ENCODE data around the gene TTPAL.
A peak's percentile ranks its signal among the peaks of the same experiment; 100 is the strongest.

TTPAL gene

GRCh38 chr20:44501448-44501847, 25.8 kb downstream of the TTPAL start:
- no peak for DNase-seq

- DNase-seq = no peak
Observed at GRCh38 chr20:44502968-44503367, 27.3 kb downstream of the TTPAL start.

DNA sequence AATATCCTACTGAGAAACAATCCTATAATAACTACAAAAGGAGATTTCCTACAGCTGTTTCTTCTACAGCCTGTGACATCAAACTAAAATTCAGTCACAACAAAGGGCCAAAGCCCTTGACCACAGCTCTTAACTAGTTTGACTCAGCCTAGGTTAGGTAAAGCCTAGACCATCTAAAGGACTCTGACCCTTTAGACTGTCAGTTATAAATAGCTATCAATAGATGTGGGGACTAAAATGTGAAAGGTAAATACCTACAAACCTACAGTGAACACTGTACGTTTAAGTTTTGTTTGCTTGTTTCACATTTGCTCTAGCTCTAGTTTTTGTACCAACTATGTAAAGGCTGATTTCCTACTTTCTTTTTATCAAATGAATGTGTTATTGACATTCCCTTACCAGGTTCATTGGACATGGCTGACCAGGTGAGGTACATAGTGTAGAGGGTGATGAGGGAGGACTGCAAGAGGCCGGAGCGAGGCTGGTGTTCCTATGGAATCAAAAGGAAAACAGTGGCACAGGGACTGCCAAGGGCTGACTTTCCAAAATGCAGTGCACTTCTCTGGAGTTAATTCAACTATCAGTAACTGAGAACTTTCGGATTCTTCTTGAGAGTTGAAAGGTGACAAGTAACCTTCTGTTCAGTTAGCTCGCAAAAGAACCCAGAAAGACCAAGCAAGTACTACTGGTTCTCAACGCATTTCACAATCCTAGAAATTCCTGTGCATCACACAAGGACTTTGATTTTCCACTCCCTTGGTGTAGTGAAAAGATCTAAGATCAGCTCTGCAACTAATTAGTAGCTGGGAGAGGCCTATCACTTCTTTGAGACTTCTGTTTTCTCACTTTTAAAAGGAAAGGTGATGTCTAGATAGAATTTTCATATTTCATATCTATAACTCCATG, 29.0 kb downstream of the TTPAL start:
- DNase-seq = no peak

GRCh38 chr20:44509762-44510161, 34.1 kb downstream of the TTPAL start:
- no peak for DNase-seq

DNA sequence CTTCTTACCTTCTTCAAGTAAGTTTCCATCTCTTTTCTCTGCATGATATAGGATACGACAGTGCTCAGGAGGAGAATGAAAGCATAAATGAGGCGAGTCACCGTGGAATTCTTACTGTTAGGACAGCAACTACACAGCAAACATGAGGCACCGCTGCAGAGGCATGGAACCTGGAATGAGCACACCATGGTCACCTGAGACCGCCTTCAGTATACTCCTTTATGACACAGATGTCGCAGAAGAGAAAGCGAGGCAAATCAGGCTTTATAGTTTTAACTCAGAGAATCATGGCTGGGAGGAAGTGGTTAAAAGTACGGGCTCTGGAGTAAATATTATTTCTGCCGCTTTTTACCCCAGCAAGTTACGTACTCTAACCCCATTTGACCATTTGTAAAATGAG, 38.2 kb downstream of the TTPAL start:
- DNase-seq = no peak

GRCh38 chr20:44516491-44516890, 40.8 kb downstream of the TTPAL start:
- no peak for DNase-seq

- DNase-seq = no peak
Observed at GRCh38 chr20:44517454-44517853, 41.8 kb downstream of the TTPAL start.

DNA sequence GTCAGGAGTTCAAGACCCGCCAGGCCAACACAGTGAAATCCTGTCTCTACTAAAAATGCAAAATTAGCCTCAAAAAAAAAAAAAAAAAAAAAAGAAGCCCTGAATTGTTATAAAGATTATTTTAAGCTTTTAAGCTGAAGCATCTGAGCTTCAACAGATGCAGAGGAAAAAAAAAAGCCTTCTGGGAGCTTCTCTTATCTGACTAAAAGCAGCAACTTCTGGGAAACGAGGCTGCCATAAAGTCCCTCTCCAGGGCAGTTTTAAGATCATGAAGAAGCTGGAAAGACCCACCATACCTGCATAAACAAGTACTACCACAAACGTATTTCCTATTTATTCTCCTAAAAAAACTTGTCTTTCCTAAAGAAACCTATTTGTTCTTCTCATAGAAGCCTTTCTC, 42.6 kb downstream of the TTPAL start:
- no peak for DNase-seq

DNA sequence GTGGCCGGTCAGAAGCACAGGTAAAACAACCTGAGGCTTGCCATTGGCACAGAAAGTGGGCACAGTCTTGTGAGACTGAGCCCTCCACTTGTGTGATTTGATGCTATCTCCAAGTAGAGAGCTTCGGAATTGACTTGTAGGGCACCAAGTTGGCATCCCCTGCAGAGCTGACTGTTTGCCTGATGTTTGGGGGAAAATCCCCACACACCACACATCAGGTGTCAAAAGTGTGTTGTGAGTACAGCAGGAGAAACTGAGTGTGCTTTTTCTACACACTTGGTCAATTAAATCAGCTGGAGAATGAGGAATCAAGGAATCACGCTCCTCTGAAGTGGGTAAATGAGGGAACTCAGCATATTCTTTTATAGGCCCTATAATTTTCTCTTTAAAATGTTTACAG, 45.2 kb downstream of the TTPAL start:
- DNase-seq = peak in 1 of 2 donors; percentile 29

DNA sequence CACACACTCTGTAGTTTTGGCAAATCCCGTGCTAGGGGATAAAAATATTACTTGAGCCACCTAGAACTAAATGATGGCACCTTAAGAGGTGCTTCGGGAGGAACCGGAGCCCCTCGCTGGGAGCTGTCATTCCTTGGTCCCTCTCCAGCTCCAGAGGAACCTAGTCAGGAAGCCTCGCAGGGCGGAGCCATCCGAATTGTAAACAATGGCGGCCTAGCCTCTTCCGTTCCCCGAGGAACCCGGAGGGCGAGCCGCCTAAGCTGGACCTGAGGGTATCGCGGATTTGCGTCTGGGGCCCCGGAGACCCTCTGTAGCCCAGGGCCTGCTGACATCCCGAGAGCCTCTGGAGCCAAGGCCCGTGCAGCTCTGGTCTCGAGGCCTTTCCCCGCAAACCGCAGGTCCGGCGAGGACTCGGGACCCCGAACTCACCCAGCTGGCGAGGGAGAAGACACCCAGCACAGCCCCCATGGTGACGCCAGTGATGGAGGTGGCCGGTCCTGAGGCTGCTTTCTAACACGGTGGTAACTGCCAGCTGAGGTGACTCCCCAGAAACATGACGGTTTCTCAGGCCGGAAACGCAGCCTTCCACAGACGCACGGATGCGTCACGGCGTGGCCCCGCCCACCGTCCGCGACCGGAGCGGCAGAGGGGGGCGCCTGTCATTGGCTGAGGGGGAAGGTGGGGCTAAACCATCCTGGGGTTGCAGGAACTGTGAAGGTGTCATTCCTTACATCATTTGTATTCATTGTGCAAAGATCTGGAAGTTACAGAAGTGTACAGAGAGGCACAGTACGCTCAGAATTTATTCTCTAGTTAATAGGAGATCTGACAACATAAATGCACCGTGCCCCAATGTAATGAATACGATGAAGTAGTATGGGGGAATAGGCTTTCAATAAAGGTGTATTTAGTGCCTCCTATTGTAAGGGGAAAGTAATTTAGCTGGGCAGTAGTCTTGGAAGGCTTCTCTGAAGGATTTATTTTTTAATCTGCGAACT, 46.1 kb downstream of the TTPAL start, which contains the start of gene SERINC3:
TSS of gene SERINC3 (minus strand) at position 587 of the 998 bp plus-strand sequence. CDS start at position 468, 119 bp downstream.
- DNase-seq = peak; percentile 96 to 98

DNA sequence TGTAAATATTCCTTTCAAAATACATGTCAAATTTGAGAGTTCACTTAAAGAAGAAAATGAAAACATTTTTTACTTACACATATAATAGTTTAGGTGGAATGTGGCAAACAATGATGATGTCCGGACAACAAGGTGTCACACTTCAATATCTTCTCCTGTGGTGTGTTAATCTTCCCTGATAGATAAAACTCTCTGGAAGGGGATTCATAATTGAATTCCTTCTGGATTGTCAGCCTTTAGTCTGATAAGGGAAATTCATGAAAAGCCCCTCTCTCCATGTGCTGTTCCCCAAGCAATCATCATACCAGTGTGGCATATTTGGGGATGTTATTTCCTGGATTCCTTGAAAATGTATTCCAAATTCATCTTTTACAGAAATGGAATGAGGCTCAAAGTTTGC, 47.2 kb downstream of the TTPAL start:
- DNase-seq = no peak

GRCh38 chr20:44523746-44524145, 48.1 kb downstream of the TTPAL start:
- no peak for DNase-seq

- no peak for DNase-seq
Observed at GRCh38 chr20:44526129-44526528, 50.5 kb downstream of the TTPAL start.

GRCh38 chr20:44527716-44528199, 52.1 kb downstream of the TTPAL start:
- no peak for DNase-seq

DNA sequence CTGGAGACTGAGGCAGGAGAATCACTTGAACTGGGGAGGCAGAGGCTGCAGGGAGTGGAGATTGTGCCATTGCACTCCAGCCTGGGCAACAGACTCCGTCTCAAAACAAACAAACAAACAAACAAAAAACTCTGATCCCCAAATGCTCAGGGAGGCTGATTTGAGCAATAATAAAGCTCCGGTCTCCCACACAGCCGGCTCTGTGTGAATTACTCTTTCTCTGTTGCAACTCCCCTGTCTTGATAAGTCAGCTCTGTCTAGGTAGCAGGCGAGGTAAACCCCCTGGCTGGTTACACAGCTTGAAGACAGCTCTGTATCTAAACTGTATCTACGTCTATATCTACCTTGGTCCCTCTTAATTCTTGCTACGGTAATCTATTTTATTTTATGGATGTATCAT, 52.6 kb downstream of the TTPAL start:
- DNase-seq = no peak

GRCh38 chr20:44532259-44532980, 56.7 kb downstream of the TTPAL start:
- no peak for DNase-seq

GRCh38 chr20:44532981-44533331, 57.3 kb downstream of the TTPAL start:
- DNase-seq = peak in 1 of 2 donors; percentile 11

DNA sequence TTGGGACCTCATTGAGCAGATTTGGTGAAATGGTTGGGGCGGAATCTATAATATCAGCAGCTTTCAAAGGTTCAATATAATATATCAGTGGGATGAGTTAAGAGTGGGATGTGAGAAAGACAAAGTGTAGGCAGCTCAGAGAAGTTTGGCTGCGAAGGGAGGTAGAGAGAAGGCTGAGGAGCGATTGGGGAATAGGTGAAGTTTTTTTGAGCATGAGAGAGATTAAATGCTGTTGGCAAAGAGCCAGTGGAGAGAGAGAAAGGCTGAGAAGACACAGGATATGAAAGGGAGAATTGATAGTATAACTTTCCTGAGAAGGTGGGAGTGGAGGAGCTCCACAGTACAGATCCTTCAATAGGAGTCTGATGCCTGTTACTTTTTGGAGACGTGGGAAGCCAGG, 58.3 kb downstream of the TTPAL start:
- DNase-seq = no peak

GRCh38 chr20:44536175-44536574, 60.5 kb downstream of the TTPAL start:
- DNase-seq = no peak

DNA sequence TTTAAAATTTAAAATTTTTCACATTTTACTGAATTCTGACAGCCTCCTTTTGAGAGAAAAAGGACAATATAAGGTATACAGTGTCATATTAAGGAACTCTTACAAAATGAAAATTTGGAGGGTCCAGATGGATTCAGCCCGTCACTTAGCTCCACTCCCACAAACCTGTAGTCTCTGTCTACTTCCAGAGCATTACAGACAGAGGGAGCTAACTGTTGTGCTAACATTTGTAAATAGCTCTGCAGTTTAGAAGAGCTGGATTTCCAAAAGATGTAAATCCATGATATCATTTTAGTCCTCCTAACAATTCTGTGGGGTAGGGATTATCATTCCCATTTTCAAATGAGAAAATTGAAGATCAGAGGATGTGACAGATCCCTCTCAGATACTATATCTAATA, 62.3 kb downstream of the TTPAL start:
- no peak for DNase-seq

GRCh38 chr20:44540834-44541233, 65.2 kb downstream of the TTPAL start:
- DNase-seq = no peak

DNA sequence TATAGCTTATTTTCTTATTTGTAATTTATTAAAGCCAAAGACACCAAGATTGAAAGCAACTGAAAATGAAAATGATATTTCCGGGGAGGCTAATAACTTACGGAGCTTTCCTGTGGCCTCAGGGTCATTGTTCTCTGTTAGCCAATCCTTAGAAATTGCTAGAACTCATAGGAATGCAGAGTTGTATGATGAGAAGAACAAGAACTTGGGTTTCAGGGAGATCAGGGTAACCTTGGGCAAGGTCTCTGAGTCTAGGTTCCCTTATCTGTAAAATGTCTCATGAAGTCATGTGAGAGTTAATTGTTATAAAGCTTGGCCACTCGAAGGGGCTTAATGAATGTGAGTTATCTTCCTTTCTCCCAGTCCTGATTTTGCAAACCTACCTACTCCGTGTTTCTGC, 66.3 kb downstream of the TTPAL start:
- DNase-seq = no peak

GRCh38 chr20:44542890-44543289, 67.2 kb downstream of the TTPAL start:
- no peak for DNase-seq

Measured in CD4-positive, alpha-beta T cell treated with Interleukin-1 beta for 1 hour (primary cell).